ENCODE data around the gene AGPS. TPM values are rescaled to one million over a fixed set of nuclear protein-coding genes. Genes with fewer than 3 reads are reported as not detected.

The AGPS gene
- total and polyA plus RNA-seq, 9 of the 15 experiments (the other 6 are each of a cell fraction or from before 2014, with no cell fraction given), result 15.5 to 211 (median 63.1) TPM

GRCh38 chr2:177392373-177393202 is at the start of gene AGPS (continued):
- peak; percentile 86; the same call in 1 of the 2 replicates for TF ChIP-seq ZBTB1 (CRISPR knock-in tag; IDR thresholded peaks at IDR 0.05; ENCODE audit: borderline replicate concordance, low read depth)
- TF ChIP-seq JUND (IDR thresholded peaks at IDR 0.05; ENCODE audit: borderline replicate concordance, low read depth, low read length), result peak; percentile 60; the same call in 1 of the 2 replicates
- TF ChIP-seq JUND (tag; IDR thresholded peaks at IDR 0.05; ENCODE audit: borderline replicate concordance, low read depth, low read length), result peak; percentile 22; the same call in 1 of the 3 replicates
- TF ChIP-seq ZNF146 (CRISPR knock-in tag; IDR thresholded peaks at IDR 0.05; ENCODE audit: unreplicated experiment), result peak; percentile 12
- TF ChIP-seq TAL1 (IDR thresholded peaks at IDR 0.05), result no peak
- TF ChIP-seq, protein P1, sequence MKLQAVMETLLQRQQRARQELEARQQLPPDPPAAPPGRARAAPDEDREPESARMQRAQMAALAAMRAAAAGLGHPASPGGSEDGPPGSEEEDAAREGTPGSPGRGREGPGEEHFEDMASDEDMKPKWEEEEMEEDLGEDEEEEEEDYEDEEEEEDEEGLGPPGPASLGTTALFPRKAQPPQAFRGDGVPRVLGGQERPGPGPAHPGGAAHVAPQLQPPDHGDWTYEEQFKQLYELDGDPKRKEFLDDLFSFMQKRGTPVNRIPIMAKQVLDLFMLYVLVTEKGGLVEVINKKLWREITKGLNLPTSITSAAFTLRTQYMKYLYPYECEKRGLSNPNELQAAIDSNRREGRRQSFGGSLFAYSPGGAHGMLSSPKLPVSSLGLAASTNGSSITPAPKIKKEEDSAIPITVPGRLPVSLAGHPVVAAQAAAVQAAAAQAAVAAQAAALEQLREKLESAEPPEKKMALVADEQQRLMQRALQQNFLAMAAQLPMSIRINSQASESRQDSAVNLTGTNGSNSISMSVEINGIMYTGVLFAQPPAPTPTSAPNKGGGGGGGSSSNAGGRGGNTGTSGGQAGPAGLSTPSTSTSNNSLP (IDR thresholded peaks at IDR 0.05; ENCODE audit: borderline replicate concordance, low read depth, low read length), result no peak
- peak; percentile 75; the same call in 1 of the 2 replicates for TF ChIP-seq MBD2 (IDR thresholded peaks at IDR 0.05; ENCODE audit: borderline replicate concordance, low read depth)
- TF ChIP-seq HNRNPK (IDR thresholded peaks at IDR 0.05; ENCODE audit: low read depth, low read length, poor library complexity, severe bottlenecking), result peak; percentile 62
- TF ChIP-seq THRAP3 (IDR thresholded peaks at IDR 0.05; ENCODE audit: borderline replicate concordance), result no peak
- TF ChIP-seq ZNF830 (CRISPR knock-in tag; IDR thresholded peaks at IDR 0.05), result peak; percentile 68; the same call in 1 of the 2 replicates
- peak; percentile 83; the same call in 1 of the 2 replicates for TF ChIP-seq CBFB (CRISPR knock-in tag; IDR thresholded peaks at IDR 0.05)
- TF ChIP-seq, protein P2, sequence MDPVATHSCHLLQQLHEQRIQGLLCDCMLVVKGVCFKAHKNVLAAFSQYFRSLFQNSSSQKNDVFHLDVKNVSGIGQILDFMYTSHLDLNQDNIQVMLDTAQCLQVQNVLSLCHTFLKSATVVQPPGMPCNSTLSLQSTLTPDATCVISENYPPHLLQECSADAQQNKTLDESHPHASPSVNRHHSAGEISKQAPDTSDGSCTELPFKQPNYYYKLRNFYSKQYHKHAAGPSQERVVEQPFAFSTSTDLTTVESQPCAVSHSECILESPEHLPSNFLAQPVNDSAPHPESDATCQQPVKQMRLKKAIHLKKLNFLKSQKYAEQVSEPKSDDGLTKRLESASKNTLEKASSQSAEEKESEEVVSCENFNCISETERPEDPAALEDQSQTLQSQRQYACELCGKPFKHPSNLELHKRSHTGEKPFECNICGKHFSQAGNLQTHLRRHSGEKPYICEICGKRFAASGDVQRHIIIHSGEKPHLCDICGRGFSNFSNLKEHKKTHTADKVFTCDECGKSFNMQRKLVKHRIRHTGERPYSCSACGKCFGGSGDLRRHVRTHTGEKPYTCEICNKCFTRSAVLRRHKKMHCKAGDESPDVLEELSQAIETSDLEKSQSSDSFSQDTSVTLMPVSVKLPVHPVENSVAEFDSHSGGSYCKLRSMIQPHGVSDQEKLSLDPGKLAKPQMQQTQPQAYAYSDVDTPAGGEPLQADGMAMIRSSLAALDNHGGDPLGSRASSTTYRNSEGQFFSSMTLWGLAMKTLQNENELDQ (CRISPR knock-in tag; IDR thresholded peaks at IDR 0.05; ENCODE audit: borderline replicate concordance), result no peak
- TF ChIP-seq, protein P3, sequence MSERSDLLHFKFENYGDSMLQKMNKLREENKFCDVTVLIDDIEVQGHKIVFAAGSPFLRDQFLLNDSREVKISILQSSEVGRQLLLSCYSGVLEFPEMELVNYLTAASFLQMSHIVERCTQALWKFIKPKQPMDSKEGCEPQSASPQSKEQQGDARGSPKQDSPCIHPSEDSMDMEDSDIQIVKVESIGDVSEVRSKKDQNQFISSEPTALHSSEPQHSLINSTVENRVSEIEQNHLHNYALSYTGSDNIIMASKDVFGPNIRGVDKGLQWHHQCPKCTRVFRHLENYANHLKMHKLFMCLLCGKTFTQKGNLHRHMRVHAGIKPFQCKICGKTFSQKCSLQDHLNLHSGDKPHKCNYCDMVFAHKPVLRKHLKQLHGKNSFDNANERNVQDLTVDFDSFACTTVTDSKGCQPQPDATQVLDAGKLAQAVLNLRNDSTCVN (CRISPR knock-in tag; IDR thresholded peaks at IDR 0.05), result 0 out of 2 replicates have a peak, but pooled peaks have one; percentile 40
- peak; percentile 32; the same call in 1 of the 2 replicates for TF ChIP-seq NFIC (IDR thresholded peaks at IDR 0.05)
- no peak for TF ChIP-seq TSC22D4 (tag; IDR thresholded peaks at IDR 0.05)
- 0 out of 4 replicates have a peak, but pooled peaks of 1 of the 2 experiments have one; percentile 3 for TF ChIP-seq RAD21 (CRISPR knock-in tag; conservative IDR thresholded peaks at IDR 0.05 in 1 of 2, IDR thresholded peaks at IDR 0.05 in 1 of 2)
- TF ChIP-seq SIN3A (IDR thresholded peaks at IDR 0.05; ENCODE audit: borderline replicate concordance in 2 of 2, control insufficient read depth in 1 of 2, low read depth in 2 of 2, low read length in 2 of 2), result peak; percentile 70 to 94; a peak in 3 of 4 replicates
- peak; percentile 91 for TF ChIP-seq TBP (optimal IDR thresholded peaks at IDR 0.05; ENCODE audit: low read depth, low read length)
- peak; percentile 96 for TF ChIP-seq RB1 (IDR thresholded peaks at IDR 0.05; ENCODE audit: low read depth)
- no peak; a peak in 1 of 4 replicates for TF ChIP-seq MLLT1 (IDR thresholded peaks at IDR 0.05)
